ENCODE data around the gene CSK. TPM values are rescaled to one million over a fixed set of nuclear protein-coding genes. Genes with fewer than 3 reads are reported as not detected.

CSK gene
- total RNA-seq, 3 donors from 2014 or later (not counting 1 experiment from before 2014, with no cell fraction given), result 282 to 334 (median 287) TPM

DNA sequence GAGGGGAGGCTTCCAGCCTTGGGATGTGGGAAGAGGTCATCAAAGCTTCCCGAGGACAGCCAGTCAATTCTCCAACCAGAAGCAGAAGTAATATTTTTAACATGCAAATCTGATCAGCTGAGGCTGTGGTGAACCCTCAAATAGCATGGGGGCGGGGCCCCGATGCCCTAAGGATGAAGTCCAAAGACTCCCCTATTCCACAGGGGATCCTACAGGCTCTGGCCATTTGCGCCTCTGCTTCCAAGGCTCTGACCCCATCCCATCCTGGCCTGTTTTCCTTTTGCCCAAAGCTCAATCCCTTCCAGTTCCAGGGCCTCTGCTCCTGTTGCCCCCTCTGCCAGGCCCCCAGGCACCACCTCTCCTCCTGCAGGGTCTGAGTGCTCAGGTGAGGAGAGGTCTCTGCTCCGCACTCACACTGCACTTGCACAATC is 6.7 kb upstream of the CSK start:
- no peak for DNase-seq
- H3K4me1 Mint-ChIP-seq, result peaks cover 35 to 49% of the 10 kb centered on the region in 2 donors
- H3K9me3 ChIP-seq (ENCODE audit: control insufficient read depth, insufficient read depth, low read length), result no peaks in the 10 kb centered on the region
- ATAC-seq, result no peak
- H3K36me3 ChIP-seq (ENCODE audit: control insufficient read depth, insufficient read depth, low read length), result no peaks in the 10 kb centered on the region
- no peak overlapping the region for H3K4me3 Mint-ChIP-seq
- peak overlapping the region; percentile 97 to 98 for H3K27ac Mint-ChIP-seq
- peaks cover 74% of the 10 kb centered on the region for H3K4me1 ChIP-seq (ENCODE audit: control insufficient read depth, insufficient read depth, low read length)
- WGBS (ENCODE audit: insufficient coverage), result 55% methylated on average over 5 of the region's 5 CpGs
- TF ChIP-seq, protein P1, sequence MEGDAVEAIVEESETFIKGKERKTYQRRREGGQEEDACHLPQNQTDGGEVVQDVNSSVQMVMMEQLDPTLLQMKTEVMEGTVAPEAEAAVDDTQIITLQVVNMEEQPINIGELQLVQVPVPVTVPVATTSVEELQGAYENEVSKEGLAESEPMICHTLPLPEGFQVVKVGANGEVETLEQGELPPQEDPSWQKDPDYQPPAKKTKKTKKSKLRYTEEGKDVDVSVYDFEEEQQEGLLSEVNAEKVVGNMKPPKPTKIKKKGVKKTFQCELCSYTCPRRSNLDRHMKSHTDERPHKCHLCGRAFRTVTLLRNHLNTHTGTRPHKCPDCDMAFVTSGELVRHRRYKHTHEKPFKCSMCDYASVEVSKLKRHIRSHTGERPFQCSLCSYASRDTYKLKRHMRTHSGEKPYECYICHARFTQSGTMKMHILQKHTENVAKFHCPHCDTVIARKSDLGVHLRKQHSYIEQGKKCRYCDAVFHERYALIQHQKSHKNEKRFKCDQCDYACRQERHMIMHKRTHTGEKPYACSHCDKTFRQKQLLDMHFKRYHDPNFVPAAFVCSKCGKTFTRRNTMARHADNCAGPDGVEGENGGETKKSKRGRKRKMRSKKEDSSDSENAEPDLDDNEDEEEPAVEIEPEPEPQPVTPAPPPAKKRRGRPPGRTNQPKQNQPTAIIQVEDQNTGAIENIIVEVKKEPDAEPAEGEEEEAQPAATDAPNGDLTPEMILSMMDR (IDR thresholded peaks at IDR 0.05), result no peak
- peaks cover 0 to 3% of the 10 kb centered on the region in 2 donors for H3K27me3 Mint-ChIP-seq (ENCODE audit: low read depth in 2 of 2)
- peak overlapping the region; percentile 90 for H3K27ac ChIP-seq (ENCODE audit: low read length)
- intact Hi-C loops (cut with micrococcal nuclease), result no loop called here
- no peaks in the 10 kb centered on the region for H3K36me3 Mint-ChIP-seq
- H3K9me3 Mint-ChIP-seq, result no peaks in the 10 kb centered on the region
- H3K4me3 ChIP-seq (ENCODE audit: low read length), result no peak overlapping the region
- no peaks in the 10 kb centered on the region for H3K27me3 ChIP-seq (ENCODE audit: control insufficient read depth, insufficient read depth, low read length)

DNA sequence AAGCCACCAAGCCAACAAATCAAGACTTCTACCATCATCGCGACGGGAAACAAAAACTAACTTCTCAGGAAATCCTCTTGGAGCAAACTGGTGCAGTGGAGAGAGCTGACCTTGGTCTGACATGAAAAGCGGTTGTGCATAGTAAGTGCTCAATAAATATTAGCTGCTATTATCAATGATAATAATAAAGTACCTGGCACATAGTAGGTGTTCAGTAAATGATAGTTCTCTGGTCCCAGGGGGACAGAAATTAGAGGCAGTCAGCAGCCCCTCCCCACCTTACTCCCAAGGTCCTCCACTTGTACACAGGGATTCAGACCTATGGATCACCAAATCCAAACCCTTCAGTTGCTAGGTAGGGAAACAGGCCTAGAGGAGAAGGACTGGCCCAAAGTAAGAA is 6.0 kb upstream of the CSK start:
- Mint-ChIP-seq H3K27ac (peak overlapping the region; percentile 97 to 98), H3K36me3 (no peaks in the 10 kb centered on the region), H3K4me3 (no peak overlapping the region), H3K4me1 (peaks cover 43 to 56% of the 10 kb centered on the region in 2 donors), H3K27me3 (ENCODE audit: low read depth in 2 of 2) (peaks cover 0 to 3% of the 10 kb centered on the region in 2 donors), H3K9me3 (no peaks in the 10 kb centered on the region)
- no peak for DNase-seq
- H3K27me3 ChIP-seq (ENCODE audit: control insufficient read depth, insufficient read depth, low read length), result no peaks in the 10 kb centered on the region
- H3K27ac ChIP-seq (ENCODE audit: low read length), result peak overlapping the region; percentile 90
- peaks cover 79% of the 10 kb centered on the region for H3K4me1 ChIP-seq (ENCODE audit: control insufficient read depth, insufficient read depth, low read length)
- H3K4me3 ChIP-seq (ENCODE audit: low read length), result no peak overlapping the region
- TF ChIP-seq, protein P1 (IDR thresholded peaks at IDR 0.05), result no peak
- intact Hi-C loops (cut with micrococcal nuclease), result loop anchor here (2.0 kb wide), 1 partner anchor 15 kb away; no protein-coding TSS in a partner anchor
- no peaks in the 10 kb centered on the region for H3K9me3 ChIP-seq (ENCODE audit: control insufficient read depth, insufficient read depth, low read length)
- no peaks in the 10 kb centered on the region for H3K36me3 ChIP-seq (ENCODE audit: control insufficient read depth, insufficient read depth, low read length)
- 86% methylated on average over 3 of the region's 4 CpGs for WGBS (ENCODE audit: insufficient coverage)
- no peak for ATAC-seq

DNA sequence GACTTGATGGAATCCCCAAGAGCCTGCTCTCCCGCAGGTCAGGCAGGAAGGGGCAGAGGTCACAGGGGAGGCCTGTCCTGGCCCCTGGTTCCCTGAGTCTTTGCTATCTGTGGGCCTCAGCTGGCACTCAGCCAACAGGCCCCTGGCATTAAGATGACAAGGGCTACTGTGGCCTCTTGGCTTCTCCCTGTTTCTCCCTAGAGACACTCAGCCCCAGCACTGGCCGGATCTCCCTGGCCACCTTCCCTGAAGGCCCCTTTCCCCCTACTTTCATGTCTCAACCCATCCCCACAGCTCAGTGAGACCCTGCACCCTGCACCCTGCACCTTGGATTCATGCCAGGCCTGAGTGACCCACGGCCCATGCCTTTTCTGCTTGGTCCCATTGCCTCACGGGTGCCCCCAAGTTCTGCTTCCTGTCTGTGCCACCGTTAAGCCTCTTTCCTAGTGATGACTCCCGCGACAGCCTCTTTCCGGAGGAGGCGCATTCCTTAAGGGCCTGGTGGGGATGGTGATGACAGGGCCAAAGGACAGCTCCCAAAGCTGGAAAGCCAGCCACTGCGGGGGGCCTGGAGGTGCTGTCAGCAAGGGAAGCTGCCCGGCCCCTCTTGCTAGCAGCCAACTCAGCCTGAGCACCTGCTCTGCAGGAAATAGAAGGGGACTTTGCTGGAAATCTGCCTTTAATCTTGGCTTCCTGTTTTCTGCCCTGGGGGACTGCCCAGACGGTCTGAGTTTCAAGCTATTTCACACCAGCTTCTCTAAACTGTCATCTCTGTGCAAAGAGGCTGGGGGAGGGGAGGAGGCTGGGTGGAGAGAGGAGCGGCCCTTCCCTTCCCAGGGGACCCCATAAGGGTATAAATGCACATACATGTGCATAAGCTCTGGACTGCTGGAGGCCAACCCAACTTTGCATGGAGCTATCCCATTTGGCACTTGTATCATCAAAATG is 4.8 kb upstream of the CSK start:
- Histone ChIP-seq H3K4me1 (ENCODE audit: control insufficient read depth, insufficient read depth, low read length) (peaks cover 76% of the 10 kb centered on the region), H3K27ac (ENCODE audit: low read length) (peak overlapping the region; percentile 90), H3K27me3 (ENCODE audit: control insufficient read depth, insufficient read depth, low read length) (no peaks in the 10 kb centered on the region), H3K9me3 (ENCODE audit: control insufficient read depth, insufficient read depth, low read length) (no peaks in the 10 kb centered on the region), H3K36me3 (ENCODE audit: control insufficient read depth, insufficient read depth, low read length) (no peaks in the 10 kb centered on the region), H3K4me3 (ENCODE audit: low read length) (no peak overlapping the region)
- intact Hi-C loops (cut with micrococcal nuclease), result loop anchor here (1.0 to 2.0 kb wide), 3 partner anchors 8 to 23 kb away; no protein-coding TSS in a partner anchor
- Mint-ChIP-seq H3K27ac (peak overlapping the region; percentile 97 to 98), H3K36me3 (no peaks in the 10 kb centered on the region), H3K9me3 (no peaks in the 10 kb centered on the region), H3K4me1 (peaks cover 51 to 59% of the 10 kb centered on the region in 2 donors), H3K4me3 (peak overlapping the region; percentile 47), H3K27me3 (ENCODE audit: low read depth in 2 of 2) (no peaks in the 10 kb centered on the region)
- peak; percentile 58 to 68 (median 61) for ATAC-seq
- peak; percentile 56 to 90 for DNase-seq
- TF ChIP-seq, protein P1 (IDR thresholded peaks at IDR 0.05), result no peak
- WGBS (ENCODE audit: insufficient coverage), result 4% methylated on average over 12 of the region's 13 CpGs

Measured in natural killer cell (primary cell).